Esophagus squamous epithelium (tissue), 4 donors: ENCODE data around the gene HELQ.

Experiments used
- CTCF ChIP-seq, 6 experiments: fragments of 450-650 bp in 4 of 6; fragments of 200-600 bp in 2 of 6; sonication (generic) in 2 of 6; IDR thresholded peaks; one replicate each; pipeline ENCODE4 v1.5.1; 2016 to 2019; ENCODE audit warnings: antibody characterized with exemption in 6 of 6, mild to moderate bottlenecking in 4 of 6, moderate library complexity in 4 of 6
- POLR2A ChIP-seq, 4 donors: fragments of 450-650 bp; IDR thresholded peaks; one replicate each; pipeline ENCODE4 v1.6.1; 2017; ENCODE audit warnings: antibody characterized with exemption in 4 of 4, mild to moderate bottlenecking in 4 of 4, moderate library complexity in 3 of 4

GRCh38 chr4:83389756-83390505, 65.7 kb downstream of the HELQ start:
- TF ChIP-seq CTCF (IDR thresholded peaks at IDR 0.05) (no peak), POLR2A (IDR thresholded peaks at IDR 0.05) (no peak)
